GM18909 (cell line): ENCODE measurements around the gene SLC44A4.
"Not testable (repeated sequence)": the region's sequence is repeated elsewhere in the genome, so short reads cannot be mapped to it uniquely, and the experiment has no call there.

Experiments used
- ATAC-seq: cut with Tn5 transposase; IDR thresholded peaks from one replicate; pipeline ENCODE4 v1.9.1; 2021; ENCODE audit warnings: mild to moderate bottlenecking; ENCODE audit not compliant: unreplicated experiment, poor library complexity

The SLC44A4 gene

GRCh38 chr6:31878726-31879125 lies at the start of gene SLC44A4:
Gene SLC44A4 (minus strand): TSS chr6:31878997. CDS start chr6:31878980, 17 bp downstream.
- ATAC-seq, result no peak

DNA sequence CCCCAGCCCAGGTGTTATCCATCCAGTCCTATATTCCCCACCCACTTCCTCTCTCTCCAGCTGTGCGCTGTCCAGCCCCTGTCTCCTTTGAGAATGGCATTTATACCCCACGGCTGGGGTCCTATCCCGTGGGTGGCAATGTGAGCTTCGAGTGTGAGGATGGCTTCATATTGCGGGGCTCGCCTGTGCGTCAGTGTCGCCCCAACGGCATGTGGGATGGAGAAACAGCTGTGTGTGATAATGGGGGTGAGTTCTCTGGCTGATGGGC lies 49.8 kb upstream of the SLC44A4 start:
- no peak for ATAC-seq

DNA sequence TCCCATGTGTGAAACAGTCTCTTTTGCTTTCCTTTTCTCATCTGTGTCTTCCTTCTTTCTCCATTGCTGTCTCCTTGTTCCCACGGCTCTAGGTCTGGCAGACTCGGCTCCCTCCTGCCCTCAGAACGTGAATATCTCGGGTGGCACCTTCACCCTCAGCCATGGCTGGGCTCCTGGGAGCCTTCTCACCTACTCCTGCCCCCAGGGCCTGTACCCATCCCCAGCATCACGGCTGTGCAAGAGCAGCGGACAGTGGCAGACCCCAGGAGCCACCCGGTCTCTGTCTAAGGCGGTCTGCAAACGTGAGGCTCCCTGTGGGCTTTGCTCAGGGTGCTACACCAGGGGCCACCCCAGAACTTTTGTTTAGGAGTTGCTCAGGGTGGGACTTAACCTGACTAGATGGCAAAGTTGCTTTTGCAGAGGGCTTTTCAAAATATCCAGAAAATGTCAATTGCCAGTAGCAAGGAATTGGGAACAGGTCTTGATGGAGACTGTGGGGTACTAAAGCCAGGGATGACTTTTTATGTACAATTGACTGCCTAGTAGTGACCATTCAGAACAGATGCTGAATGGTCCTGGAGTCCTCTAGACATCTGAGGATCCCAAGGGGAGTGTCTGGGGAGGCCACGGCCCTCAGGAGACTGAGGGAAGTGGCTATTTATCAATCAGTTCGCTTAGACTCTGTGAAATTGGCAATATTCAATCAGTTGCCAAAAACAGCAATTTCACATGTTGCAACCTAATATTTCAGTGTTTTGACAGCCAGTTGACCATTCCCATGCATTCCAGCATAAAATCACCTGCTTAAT lies 49.3 kb upstream of the SLC44A4 start:
- no peak for ATAC-seq

DNA sequence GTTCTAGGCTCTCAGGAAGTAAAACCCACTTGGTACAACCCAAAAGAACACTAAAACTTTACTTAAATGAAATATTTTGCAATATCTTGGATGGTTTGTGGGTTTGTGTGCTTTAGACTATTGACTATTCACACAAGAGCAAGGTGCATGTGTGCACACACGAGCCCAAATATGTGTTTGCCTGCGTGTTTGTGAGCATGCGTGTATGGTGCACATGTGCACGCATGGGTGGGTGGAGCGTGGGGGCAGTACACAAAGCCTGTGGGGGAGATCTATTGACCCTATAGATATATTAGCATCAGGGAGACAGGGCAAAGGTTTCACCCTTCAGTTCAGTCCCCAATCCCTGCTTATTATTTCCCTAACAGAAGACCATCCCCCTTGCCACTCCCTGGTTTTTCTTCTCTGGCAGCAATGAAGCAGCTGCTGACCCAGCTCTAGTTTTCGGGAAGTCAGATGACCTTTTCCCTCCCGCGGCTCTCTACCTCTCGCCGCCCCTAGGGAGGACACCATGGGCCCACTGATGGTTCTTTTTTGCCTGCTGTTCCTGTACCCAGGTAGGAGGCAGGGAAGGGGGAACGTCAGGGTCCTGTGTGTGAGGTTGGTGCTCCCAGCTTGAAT lies 48.6 kb upstream of the SLC44A4 start, which contains the start of gene C2:
TSS of gene C2 (plus strand) at position 476 of the 621 bp plus-strand sequence. CDS start at position 512, 36 bp downstream.
- ATAC-seq, result no peak

GRCh38 chr6:31922942-31923341 lies 44.1 kb upstream of the SLC44A4 start:
- ATAC-seq, result no peak

GRCh38 chr6:31920811-31921210 lies 42.0 kb upstream of the SLC44A4 start:
- ATAC-seq, result no peak

DNA sequence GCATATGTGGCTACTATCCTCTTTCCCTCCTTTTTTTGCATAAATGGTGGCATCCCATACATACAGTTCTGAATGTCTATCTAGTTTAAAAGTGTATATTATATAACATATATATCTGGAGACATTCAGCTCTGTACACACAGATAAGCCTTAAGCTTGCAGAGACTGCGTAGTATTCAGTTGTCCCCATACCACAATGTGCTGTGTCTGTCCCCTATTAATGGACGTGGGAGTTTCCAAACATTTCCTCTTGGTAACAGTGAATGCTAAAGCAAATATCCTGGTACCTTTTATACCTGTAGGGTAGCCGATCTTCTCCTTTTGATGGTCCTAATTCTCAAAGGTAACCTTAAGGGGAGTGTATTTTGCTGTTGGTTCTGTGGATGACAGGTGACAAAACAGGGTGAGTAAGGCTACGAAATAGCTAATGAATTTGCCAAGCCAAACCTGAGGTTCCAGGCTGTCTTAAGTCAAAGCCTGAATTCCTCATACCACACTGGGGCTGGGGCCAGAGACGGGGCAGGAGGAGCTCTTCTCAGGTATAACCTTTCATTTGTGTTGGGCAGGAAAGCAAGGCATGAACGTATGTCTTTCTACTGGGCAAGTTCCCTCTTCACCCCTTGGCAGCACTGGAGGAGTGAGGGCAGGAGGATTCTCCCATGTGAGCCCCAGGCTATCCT lies 41.0 kb upstream of the SLC44A4 start:
- no peak for ATAC-seq

GRCh38 chr6:31918069-31918720 lies 39.4 kb upstream of the SLC44A4 start:
- ATAC-seq, result no peak

DNA sequence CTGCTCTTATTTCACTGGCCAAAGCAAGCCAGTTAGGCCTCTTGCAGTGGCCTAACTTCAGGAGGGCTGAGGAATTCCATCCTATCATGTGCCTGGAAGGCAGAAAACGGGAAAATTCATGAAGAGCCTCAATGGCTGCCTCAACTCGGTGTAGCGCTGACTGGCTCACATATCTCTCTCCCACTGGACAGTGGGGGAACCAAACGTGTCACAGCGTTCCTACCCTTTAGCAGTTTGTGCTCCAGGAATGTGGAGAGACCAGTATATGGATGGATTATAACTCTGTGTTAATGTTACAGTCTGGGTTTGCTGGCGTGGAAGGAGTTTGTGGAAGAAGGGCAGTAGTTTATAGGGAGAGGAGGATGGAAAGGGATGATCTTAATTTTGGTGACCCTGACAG lies 37.0 kb upstream of the SLC44A4 start:
- ATAC-seq, result no peak

DNA sequence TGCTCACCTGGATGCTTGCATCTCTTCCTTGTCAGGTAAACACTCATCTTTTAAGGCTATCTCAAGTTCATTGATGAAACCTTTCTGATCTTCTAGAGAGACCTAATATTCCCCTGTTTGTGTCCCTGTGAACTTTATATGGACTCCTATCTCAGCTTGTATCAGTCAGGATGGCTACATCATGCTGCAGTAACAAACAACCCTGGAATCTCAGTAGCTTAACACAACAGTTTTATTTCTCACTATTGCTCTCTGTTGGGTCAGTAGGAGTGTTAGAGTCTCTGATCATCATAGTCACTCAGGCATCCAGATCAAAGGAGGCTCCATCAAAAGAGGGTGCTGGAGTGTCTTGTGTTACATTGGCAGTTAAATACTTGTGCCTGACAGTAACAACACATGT lies 36.6 kb upstream of the SLC44A4 start:
- no peak for ATAC-seq

DNA sequence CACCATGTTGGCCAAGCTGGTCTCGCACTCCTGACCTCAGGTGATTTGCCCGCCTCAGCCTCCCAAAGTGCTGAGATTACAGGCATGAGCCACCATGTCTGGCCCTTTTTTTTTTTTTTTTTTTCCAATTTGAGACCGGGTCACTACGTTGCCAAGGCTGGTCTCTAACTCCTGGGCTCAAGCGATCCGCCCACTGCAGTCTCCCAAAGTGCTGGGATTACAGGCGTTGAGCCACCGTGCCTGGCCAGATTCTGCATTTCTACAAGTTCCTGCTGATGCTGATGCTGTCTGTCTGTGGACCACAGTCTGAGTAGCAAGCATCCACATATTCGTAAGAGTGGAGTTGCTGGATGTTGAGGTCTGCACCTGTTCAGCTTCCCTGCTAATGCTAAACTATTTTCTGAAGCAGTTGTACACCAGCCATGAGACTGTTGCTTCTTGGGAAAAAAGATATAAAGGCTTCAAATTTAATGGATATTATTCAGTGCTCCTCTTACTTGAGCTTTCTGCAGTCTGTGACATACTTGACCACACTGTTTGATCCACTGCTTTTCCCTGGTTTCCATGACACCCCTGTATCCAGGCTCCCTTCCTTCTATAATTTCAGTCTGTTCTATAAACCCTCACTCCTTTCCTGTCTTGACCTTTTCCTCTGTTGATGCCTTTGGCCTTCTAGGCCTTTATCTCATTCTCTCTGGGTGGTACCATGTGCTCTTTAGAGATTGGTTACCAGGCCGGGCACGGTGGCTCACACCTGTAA lies 33.2 kb upstream of the SLC44A4 start:
- ATAC-seq, result no peak

GRCh38 chr6:31909298-31909697 lies 30.5 kb upstream of the SLC44A4 start:
- not testable (repeated sequence) for ATAC-seq

- ATAC-seq, result peak; percentile 61
These were observed 30.0 kb upstream of the SLC44A4 start for GRCh38 chr6:31908791-31909190.

DNA sequence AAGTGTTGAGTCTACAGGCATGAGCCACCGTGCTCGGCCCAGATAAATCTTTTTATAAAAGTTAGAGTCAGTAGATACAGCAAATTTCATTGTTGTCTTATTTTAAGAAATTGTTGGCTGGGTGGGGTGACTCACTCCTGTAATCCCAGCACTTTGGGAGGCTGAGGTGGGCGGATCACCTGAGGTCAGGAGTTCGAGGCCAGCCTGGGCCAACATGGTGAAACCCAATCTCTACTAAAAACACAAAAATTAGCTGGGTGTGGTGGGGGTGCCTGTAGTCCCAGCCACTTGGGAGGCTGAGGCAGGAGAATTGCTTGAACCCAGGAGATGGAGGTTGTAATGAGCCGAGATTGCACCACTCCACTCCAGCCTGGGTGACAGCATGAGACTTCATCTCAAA lies 29.5 kb upstream of the SLC44A4 start:
- not testable (repeated sequence) for ATAC-seq

- no peak for ATAC-seq
These were observed 28.5 kb upstream of the SLC44A4 start for GRCh38 chr6:31907158-31907813.

DNA sequence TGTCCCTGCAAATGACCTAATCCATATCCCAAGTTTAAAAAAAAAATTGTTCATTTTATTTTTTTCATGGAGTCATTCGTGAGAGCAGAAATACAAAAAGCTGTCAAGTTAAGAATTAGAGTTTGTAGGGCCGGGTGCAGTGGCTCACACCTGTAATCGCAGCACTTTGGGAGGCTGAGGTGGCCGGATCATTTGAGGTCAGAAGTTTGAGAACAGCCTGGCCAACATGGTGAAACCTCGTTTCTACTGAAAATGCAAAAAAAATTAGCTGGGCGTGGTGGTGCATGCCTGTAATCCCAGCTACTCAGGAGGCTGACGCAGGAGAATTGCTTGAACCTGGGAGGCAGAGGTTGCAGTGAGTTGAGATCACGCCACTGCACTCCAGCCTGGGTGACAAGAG lies 27.9 kb upstream of the SLC44A4 start:
- not testable (repeated sequence) for ATAC-seq

GRCh38 chr6:31906122-31906521 lies 27.3 kb upstream of the SLC44A4 start:
- no peak for ATAC-seq

- ATAC-seq, result no peak
These were observed 26.2 kb upstream of the SLC44A4 start for GRCh38 chr6:31905041-31905440.

- no peak for ATAC-seq
These were observed 25.2 kb upstream of the SLC44A4 start for GRCh38 chr6:31903957-31904356.
